Measurements from ENCODE around the gene GOLGA8T.
"Not testable (repeated sequence)": the region's sequence is repeated elsewhere in the genome, so short reads cannot be mapped to it uniquely, and the experiment has no call there.

GRCh38 chr15:30176613-30177012 lies 41.8 kb downstream of the GOLGA8T start:
- not testable (repeated sequence) for TF ChIP-seq CTCF (IDR thresholded peaks at IDR 0.05); HDAC2 (IDR thresholded peaks at IDR 0.05); RFX5 (IDR thresholded peaks at IDR 0.05); HOXB5 (CRISPR knock-in tag; IDR thresholded peaks at IDR 0.05); POLR2A (IDR thresholded peaks at IDR 0.05; ENCODE audit: low read length); REST (IDR thresholded peaks at IDR 0.05)

Measured in A549 (cell line).